Amniotic epithelial cell (primary cell): ENCODE data around the gene CHST7.
"Not testable (repeated sequence)": the region's sequence is repeated elsewhere in the genome, so short reads cannot be mapped to it uniquely, and the experiment has no call there.

Experiments
- DNase-seq: peaks from one replicate; pipeline ENCODE4 v3.0.0-alpha.2; 2010; ENCODE audit warnings: low read depth

CHST7 gene, protein sequence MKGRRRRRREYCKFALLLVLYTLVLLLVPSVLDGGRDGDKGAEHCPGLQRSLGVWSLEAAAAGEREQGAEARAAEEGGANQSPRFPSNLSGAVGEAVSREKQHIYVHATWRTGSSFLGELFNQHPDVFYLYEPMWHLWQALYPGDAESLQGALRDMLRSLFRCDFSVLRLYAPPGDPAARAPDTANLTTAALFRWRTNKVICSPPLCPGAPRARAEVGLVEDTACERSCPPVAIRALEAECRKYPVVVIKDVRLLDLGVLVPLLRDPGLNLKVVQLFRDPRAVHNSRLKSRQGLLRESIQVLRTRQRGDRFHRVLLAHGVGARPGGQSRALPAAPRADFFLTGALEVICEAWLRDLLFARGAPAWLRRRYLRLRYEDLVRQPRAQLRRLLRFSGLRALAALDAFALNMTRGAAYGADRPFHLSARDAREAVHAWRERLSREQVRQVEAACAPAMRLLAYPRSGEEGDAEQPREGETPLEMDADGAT

DNA sequence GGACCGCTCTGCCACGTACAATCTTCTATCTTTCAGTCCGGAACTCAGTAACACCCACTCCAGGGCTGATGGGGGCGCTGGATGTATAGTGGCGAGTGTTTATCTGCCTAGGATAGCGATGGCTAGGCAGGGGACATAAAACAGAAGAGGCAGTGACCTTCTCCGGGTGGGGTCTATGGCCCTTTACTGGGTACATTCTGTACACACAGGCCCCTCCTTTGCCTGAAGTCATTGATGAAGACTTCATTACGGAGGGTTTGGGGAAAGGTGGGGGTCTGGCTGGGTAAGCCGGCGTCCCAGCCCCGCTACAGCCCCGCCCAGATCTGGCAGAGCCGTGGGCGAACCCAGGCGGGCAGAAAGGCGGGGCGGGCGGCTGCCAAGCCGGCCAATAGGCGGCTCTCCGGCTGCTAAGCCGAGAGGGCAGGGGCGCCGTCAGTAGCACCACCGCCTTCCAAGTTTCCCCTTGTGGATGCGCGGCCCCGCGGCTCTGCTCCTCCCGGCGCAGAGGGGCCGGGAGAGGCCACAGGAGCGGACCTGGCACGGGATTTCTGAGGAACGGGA lies at the start of gene CHST7:
TSS of gene CHST7 (plus strand) at position 435 of the 561 bp plus-strand sequence. CDS start 167 bp downstream, outside the sequence.
- DNase-seq, result peak; percentile 62

DNA sequence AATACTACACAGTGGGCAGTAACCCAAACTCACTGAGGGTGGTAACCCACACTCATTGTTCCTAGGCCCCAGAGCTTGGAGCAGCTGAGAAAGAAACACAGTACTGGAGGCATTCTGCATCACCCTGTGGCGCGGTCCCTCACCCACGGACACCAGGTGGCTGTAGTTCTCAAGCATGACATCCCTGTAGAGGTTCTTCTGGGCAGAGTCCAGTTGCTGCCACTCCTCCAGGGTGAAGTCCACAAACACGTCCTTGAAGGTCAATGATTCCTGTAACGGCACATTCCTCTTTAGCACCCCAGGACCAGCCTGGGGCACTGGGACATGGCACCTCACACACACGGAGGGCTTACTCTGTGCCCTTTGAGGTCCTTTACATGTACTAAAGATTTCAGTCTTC lies 44.9 kb upstream of the CHST7 start:
- not testable (repeated sequence) for DNase-seq

DNA sequence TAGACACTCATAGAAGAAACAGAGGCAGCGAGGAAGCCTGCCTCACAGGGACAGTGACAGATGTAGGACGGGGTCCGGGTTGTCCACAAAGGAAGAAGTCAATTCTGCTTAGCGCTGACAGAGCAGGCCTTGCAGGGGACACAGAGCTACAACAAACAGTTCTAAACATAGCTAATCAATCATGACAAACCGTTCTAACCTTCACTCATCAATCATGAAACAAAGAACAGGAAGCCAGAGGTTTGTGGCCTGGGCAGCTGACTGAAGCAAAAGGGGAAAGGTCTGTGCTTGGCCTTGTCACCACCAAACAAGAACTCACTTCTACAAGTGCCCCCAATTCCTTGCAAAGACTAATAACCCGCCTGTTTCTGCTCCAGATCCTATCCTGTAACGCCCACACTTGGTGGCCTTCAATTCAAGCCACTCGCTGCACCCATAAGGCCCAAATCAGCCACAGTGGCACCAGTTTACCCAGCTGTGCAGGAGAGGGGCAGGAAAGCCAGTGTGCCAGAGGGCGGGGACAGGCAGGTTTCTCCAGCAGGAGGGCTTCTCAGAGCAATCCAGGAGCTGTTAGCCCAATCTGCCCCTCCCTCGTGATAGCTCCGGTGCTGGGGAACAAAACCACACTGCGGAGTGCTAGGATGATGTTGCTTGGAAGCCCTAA lies 43.7 kb upstream of the CHST7 start:
- not testable (repeated sequence) for DNase-seq

DNA sequence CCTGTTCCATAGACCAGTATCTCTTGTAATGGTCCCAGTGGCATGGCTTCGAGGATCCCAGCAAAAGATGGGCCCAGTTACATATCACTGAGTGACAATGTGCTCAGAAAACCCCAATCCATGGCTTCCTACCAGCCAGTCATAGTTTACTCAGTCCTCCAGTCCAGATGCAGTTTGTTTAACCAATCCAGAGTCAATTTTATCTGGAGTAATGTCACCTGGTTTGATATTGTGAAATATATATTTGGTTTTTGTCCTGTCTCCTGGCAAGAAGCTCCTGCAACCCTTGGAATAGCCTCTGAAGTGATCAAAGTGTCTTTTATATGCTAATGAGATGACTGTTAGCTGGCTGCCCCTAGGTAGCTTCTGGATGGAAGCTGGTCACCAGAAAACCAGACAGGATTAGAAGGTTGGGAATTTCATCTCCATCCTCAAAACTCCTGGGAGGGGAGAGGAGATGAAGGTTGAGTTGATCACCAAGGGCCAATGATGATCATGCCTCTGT lies 43.1 kb upstream of the CHST7 start:
- DNase-seq, result not testable (repeated sequence)

DNA sequence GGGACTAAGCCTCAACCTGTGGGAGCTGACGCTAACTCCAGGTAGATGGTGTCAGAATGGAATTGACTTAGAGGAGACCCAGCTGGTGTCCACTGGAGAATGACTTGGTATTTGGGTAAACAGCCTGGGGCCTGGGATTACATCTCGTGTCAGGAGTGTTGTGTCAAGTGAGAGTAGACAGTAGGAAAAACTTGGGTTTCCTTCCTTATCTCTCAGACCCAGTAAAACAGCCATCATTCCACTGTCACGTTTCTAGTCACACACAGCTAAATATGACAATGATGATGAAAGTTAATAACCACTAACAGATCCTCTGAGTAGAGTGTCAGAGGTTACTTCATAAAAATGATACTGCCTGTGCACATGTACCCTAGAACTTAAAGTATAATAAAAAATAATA lies 42.1 kb upstream of the CHST7 start:
- no peak for DNase-seq

DNA sequence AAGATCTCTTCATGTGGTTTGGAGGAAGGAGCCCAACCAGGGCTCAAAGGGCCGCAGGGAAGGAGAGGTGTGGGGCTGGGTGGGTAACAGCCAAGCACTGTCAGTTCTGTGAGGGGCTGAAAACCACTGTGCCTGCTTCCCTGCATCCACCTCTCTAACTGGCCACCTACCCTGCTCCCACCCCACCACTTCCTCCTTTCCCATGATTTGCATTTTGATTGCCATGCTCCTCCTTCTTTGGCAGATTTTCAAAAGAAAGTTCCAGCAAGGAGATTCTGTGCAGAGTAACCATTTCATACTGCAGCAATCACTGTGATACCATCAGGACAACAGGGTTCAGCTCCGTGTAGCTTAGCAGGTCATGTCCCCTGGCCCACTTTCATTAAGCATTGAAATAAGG lies 30.1 kb upstream of the CHST7 start:
- no peak for DNase-seq

DNA sequence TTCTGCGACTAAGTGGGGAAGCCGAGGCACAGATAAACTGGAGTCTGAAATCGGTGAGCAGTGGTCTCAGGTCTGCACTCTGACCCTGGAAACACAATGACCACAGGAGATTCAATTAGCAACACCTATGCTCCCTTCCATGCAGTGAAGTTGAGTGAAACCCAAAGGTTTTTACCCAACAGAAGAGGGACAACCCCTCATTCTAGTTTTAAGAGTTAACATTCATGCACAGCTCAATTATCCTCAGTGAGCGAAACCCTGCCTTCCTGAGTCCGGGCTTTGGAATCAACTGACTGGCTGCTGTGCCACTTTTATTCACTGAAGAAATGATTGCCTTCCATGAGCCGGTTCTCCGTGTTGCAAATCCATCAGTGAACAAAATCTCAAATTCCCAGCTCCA lies 29.0 kb upstream of the CHST7 start:
- DNase-seq, result not testable (repeated sequence)

DNA sequence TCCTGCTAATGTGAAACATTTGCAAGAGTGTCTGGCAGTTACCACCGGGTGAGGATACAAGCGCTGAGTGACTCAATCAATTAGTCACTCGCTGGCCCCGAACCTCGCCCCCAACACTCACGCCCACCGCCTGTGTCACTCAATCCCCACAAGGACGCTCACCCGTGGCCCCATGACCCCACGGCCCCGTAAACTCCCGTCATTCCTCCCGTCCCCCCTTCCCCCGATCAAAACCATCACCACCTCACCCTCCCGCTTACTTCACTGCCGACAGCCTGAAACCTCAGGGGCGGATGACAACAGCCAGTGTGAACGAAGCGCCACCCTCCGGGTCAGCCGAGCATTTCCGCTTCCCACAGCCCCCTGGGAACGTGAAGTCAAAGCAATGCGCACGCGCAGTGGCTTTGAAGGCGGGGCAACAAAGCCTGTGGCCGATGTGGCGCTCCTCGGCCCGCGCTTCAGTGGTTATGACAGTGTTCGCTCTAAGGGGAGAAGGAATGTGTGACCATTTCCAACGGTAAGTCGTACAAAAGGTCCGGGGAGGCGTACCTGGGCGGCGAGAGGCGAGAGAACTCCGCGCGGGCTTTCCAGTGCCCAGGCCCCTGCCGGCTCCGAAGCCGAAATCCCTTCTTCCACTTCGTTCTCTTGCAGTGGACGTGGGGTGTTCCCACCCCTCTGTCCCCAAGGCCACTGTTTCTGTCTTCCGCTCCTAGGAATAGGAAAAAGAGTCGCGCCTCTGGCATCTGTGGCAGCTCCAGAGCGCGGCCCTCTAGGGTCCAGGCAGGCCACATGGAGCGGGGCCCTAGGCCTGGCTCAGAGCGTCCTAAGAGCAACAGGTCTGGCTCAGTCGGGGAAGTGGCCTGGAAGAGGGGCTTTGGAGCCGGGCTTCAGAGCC lies 28.2 kb upstream of the CHST7 start, which contains the start of gene ZNF674:
TSS of gene ZNF674 (minus strand) at position 311 of the 895 bp plus-strand sequence. CDS start 3,334 bp downstream, outside the sequence.
- peak; percentile 82 for DNase-seq

DNA sequence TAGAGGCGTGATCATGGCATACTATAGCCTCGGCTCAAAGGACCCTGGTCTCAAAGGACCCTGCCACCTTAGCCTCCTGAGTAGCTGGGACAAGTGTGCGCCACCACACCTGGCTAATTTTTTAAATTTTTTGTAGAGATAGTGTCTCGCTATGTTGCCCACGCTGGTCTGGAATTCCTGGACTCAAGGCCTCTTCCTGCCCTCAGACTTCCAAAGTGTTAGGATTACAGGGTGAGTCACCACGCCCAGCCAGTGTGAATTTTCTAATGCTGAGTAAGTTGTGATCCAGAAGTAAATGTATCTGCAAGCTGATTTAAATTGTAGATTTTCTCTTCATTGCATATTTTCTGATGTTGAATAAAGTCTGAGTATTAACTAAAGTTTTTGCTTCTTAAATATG lies 25.7 kb upstream of the CHST7 start:
- peak; percentile 81 for DNase-seq

DNA sequence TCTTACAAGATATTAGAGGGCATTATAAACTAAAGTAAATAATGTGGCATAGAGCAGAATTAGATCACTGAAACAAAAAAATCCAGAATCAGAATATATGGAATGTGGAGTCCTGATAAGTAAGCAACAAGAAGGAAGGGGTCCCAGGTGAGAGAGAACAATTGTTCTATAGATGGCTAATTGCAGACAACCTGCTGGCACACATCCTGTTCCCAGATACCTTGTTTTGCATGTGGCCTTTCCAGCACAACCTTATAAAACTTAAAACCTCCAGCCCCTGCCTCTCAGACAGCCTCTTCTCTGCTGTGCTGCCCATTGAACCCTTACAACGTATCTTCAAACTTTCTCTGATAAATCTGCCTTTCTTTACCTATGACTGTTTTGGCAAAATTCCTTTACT lies 23.7 kb upstream of the CHST7 start:
- no peak for DNase-seq

DNA sequence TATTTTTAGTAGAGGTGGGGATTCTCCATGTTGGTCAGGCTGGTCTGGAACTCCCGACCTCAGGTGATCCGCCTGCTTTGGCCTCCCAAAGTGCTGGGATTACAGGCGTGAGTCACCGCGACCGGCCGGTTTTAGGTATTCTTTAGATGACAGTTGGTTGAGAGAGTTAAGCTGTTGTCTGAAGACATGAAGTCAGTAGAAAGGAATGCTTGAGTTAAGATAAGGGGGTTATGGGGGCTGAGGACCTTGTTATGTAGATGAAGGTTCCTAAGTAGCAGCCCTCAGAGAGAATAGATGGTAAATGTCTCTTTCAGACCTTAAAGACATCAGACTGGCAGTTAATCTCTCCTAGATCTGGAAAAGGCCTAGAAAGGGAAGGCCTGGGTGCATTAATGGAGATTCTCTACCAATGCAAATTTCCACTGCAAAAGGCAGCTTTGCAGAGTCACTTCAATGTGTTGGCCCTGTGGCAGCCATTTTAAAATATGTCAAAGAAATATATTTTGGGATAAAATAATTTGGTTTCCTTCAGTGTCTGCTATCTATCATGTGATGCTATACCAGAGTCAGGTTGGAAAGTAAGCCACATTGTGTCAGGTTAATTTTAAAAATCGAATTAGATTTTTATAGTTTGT lies 22.0 kb upstream of the CHST7 start:
- DNase-seq, result peak; percentile 79

DNA sequence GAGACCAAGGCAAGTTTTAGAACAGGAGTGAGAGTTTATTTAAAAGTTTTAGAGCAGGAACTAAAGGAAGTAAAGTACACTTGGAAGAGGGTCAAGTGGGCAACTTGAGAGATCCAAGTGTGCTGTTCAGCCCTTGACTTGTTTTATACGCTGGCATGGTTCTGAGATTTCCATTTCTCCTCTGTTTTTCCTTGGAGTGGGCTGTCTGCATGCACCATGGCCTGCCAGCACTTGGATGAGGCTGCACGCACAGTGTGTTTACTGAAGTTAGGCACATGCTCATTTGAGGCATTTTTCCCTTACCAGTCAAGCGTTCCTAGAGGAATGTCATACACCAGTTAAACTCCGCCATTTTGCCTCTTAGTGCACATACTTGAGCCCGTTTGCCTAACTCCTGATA lies 19.6 kb upstream of the CHST7 start:
- no peak for DNase-seq

DNA sequence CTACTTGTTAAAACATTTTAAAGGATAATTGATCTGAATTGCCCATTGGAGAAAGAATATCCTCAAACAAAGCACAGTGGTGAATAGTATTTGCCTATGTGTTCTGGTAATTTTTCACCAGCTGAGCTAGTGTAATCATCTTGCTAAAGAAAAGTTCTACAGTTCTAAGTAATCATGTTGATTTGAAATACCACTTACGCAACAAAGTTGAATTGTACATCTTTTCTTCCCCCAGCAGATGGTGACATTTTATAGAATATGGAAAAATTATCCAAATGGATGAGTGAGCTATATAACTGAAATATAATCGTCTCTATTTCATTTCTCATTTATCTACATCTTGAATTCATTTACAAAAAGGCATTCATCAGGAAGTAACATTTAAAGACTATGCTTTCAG lies 18.6 kb upstream of the CHST7 start:
- peak; percentile 53 for DNase-seq

DNA sequence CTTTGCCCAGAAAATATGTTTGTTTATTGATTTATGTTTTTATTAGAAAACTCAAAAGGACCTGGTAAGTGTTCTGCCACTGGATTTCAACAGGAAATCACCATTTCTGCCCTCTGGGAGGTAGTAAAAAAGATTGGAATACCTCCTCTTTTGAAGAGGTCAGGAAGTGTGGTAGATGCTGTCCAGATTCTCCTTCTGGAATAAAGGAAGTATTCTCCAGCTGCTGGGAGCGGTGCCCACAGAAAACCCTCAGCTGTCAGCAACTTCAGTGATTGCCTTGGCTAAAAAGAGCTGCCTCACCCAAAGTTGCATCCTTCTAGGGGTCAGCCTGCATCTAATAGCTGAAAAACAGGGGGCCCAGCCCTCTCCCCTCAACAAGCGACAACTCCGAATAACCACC lies 14.5 kb upstream of the CHST7 start:
- no peak for DNase-seq

DNA sequence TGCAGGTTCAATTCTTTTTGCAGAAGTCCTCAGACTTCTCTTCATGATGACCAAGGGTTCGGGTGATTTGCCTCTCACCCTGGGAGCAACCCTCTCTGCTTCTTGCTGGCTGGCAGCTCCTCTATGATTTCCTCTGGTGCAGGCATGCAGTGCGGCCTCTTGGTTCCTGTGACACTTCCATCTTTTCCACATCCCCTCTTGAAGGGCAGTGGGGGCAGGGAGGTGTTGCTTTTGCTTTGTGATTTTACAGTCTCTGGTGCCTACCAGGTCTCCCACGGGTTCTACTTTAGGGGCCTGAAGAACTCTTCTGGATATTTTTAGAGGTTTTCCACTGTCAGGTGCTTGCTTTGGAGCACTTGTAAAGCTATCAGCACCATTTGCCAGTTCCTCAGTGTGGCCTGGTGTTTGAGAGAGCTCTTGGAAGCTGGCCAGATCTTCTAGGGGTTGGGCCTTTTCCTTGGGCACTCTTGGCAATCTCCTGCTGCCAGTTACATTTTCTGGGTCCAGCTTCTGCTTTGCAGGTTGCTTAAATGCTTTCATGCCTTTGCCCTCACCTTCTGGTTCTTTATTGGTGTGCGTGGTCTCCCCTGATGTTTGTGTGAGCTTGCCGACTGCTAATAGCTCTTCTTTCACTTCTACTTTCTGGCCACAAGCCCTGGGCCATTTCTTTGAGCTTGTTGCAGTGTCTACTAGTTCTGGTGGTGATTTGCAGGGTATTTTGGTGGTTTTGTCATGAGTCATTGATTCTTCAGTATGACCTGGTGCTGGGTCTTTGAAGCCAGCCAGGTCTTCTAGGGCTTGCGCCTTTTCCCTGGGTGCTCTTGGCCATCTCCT lies 11.5 kb upstream of the CHST7 start:
- no peak for DNase-seq

DNA sequence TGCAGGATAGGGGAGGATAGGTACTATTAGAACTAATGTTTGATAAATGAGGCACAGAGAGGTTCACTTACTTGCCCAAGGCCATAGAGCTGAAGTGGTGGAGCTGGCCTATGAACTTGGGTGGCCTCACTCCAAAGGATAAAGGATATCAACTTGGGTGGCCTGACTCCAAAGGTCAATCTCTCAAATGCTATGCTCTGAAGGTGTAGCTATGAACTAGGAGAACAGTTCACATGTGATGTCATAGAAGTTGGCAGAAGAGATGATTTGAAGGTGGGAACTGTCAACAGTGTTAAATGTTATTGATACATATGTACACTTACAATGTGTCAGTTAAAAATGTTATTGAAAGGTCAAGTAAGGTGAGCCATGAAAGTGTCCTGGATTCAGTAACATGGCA lies 6.2 kb upstream of the CHST7 start:
- DNase-seq, result no peak

DNA sequence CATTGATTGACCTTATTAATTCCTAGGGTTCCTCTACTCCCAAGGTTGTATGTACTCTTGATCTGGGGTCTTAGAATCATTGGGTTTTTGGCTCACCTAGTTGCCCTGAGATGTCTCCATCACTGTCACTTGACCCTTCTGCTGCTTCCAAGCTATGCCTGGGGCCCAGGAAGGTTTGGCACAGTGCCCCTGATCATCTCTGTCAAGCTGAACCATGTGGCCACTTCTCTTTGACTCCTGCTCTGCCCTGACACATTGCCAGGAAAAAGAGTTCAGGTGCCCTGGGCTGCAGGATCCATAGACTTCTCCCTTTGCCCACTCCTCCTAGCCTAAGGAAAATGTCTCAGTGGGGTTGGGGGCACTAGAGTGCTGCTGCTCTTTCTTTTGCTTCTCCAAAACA lies 3.9 kb upstream of the CHST7 start:
- DNase-seq, result no peak

DNA sequence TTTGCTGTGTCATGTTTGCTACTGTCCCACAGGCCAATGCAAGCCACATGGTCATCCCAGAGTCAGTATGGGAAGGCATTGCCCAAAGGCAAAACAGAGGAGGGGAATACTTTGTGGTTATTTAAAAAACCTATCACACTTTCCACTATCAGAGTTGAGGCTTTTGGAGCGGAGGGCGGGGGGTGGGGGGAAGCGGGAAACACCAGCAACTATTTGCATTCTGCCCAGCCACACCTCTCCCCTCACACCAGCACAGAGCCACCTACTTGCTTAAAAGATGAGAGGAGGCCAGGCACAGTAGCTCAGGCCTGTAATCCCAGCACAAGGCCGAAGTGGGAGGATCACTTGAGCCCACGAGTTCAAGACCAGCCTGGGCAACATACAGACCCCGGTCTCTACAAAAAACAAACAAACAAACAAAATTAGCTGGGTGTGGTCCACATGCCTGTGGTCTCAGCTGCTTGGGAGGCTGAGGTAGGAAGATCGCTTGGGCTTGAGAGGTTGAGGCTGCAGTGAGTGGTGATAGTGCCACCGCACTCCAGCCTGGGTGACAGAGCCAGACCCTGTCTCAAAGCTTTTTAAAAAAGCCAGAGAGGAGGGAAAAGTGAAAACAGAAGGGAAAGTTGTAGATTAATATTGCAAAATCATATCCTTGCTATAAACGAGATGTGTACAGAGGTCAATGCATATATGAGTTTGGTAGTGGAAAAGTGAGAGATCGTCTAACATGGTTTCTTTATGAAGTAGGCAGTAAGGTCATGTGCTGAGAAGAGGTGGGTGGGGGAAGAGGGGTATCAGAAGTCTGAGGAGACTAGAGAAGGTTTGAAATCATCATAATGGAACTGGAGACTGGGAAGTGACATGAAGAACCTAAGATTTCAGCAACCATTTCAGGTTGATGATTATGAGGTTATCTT lies 1.9 kb upstream of the CHST7 start:
- no peak for DNase-seq

DNA sequence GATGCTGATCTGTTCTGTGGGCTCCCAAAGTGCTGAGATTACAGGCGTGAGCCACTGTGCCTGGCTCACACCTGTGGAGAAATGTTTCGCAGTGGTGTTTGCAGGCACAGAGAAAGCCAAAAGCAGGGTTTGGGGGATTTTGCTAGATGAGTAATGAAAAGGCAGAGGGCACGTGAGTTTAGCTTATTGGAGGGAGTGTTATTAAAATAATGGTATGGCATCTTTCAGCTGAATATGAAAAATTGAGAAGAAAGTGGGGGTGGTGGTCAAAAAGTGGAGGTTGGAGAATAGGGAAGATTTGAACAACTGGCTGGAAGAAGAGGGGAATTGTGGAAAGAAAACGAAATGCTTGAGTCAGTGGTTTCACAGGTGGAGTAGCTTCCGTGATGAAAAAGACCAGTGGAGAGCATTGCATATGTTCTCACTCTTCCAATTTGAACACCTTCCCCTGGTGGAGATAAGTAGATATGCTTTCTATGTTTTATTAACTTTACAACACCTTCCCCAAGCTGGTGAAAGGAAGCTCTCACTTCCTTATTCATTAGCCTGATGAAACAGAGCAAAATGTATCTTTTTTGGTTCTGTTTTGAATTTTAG lies 1.1 kb upstream of the CHST7 start:
- DNase-seq, result no peak
